Gastrocnemius medialis (tissue), 4 donors: ENCODE measurements around the gene ZBTB47.

Source experiments
- POLR2A ChIP-seq, 2 donors: fragments of 450-650 bp; IDR thresholded peaks; one replicate each; pipeline ENCODE4 v1.6.1; 2017; ENCODE audit warnings: antibody characterized with exemption in 2 of 2, mild to moderate bottlenecking in 2 of 2, moderate library complexity in 2 of 2
- TF ChIP-seq, protein P1 (sequence below), 5 experiments: fragments of 450-650 bp in 3 of 5; fragments of 200-600 bp in 2 of 5; sonication (generic) in 2 of 5; IDR thresholded peaks in 4 of 5; conservative IDR thresholded peaks in 1 of 5; 1 replicate in 4 of 5; 2 replicates in 1 of 5; pipeline ENCODE4 v1.5.1; 2016 to 2019; ENCODE audit warnings: antibody characterized with exemption in 5 of 5, mild to moderate bottlenecking in 3 of 5, moderate library complexity in 3 of 5

DNA sequence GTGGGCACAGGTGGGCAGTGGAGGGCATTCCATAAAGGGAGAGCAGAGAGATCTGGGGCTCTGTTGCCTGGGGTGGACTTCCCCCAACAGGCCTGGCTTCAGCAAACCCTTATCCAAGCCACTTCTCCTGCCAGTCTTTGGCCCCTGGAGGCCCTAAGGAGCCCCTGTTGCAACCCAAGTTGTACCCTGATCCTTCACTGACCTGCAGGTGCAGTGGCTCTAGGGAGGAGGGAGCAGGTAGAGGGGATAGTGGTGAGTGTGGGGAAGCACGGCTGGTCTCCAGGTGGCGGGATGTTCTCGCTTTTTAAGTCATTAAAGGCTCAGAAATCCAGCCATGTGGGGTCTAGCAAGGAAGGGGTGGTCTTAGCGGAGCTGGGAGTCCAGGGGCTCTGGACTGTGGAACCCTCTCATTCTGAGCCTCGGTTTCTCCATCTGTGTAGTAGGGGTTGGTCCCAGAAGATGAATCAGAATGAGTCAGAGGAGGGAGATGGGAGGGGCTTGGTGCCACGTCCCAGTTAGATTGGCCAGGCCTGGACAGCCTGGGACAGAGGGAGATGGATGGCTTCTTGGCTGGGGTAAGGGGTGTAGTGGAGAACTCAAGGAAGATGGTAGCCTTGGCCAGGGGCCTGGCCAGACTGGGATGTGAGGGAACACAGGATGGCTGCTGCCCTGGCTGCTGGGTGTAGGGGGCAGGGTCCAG lies 2.6 kb downstream of the ZBTB47 start:
- TF ChIP-seq, protein P1, sequence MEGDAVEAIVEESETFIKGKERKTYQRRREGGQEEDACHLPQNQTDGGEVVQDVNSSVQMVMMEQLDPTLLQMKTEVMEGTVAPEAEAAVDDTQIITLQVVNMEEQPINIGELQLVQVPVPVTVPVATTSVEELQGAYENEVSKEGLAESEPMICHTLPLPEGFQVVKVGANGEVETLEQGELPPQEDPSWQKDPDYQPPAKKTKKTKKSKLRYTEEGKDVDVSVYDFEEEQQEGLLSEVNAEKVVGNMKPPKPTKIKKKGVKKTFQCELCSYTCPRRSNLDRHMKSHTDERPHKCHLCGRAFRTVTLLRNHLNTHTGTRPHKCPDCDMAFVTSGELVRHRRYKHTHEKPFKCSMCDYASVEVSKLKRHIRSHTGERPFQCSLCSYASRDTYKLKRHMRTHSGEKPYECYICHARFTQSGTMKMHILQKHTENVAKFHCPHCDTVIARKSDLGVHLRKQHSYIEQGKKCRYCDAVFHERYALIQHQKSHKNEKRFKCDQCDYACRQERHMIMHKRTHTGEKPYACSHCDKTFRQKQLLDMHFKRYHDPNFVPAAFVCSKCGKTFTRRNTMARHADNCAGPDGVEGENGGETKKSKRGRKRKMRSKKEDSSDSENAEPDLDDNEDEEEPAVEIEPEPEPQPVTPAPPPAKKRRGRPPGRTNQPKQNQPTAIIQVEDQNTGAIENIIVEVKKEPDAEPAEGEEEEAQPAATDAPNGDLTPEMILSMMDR (IDR thresholded peaks at IDR 0.05 in 4 of 5, conservative IDR thresholded peaks at IDR 0.05 in 1 of 5), result no peak
- TF ChIP-seq POLR2A (IDR thresholded peaks at IDR 0.05), result no peak
